SJCRH30 (cell line): ENCODE data around the gene SIK2. TPM values are rescaled to one million over a fixed set of nuclear protein-coding genes. Genes with fewer than 3 reads are reported as not detected.

Source experiments
- DNase-seq, 2 experiments: peaks; one replicate each; pipeline ENCODE4 v3.0.0-alpha.2; 2015 to 2020
- H3K27ac ChIP-seq: fragments of 250-450 bp; sonication (Bioruptor Pico); 2 replicates; pipeline ENCODE4 v1.5.1; 2020; ENCODE audit warnings: mild to moderate bottlenecking, moderate library complexity
- H3K27me3 ChIP-seq: fragments of 250-450 bp; sonication (Bioruptor Pico); 2 replicates; pipeline ENCODE4 v1.5.1; 2020; ENCODE audit warnings: mild to moderate bottlenecking, moderate library complexity
- H3K36me3 ChIP-seq: fragments of 250-450 bp; sonication (Bioruptor Pico); 2 replicates; pipeline ENCODE4 v1.5.1; 2020; ENCODE audit warnings: mild to moderate bottlenecking, moderate library complexity
- H3K4me1 ChIP-seq: fragments of 250-450 bp; sonication (Bioruptor Pico); 2 replicates; pipeline ENCODE4 v1.5.1; 2020; ENCODE audit warnings: mild to moderate bottlenecking, moderate library complexity
- H3K4me3 ChIP-seq: fragments of 250-450 bp; sonication (Bioruptor Pico); 2 replicates; pipeline ENCODE4 v1.5.1; 2020; ENCODE audit warnings: mild to moderate bottlenecking, moderate library complexity
- H3K9me3 ChIP-seq: fragments of 250-450 bp; sonication (Bioruptor Pico); replicated peaks from 2 replicates; pipeline ENCODE4 v1.5.1; 2020; ENCODE audit warnings: mild to moderate bottlenecking, moderate library complexity
- total RNA-seq: library from RNA; depleted of rRNA; stranded (reverse); fragments of >200 nt; shearing (Covaris generic); gene quantifications from 2 replicates; pipeline ENCODE4 v1.2.3, GENCODE V29; 2014

SIK2 gene
- total RNA-seq, 1 experiment from 2014 or later: 8.5 TPM

DNA sequence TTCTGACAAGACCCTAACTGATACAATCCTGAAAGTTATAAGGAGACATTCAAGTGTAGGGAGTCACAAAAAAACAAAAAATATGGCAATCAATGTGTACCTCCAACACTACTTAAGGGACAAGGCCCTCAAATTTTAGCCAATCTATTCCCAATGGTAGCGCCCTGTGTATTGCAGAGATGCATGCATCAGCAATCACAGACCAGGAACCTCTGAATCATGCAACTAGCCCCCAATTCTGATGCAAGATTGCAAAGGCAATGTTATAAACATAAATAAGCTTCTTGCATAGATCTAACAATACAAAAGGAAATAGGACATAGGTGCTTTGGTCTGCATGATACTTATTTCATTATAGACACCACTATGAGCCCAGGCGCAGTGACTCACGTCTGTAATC lies 29.7 kb upstream of the SIK2 start:
- no peak for DNase-seq
- Histone ChIP-seq H3K27ac (no peak overlapping the region), H3K36me3 (no peaks in the 10 kb centered on the region), H3K27me3 (no peaks in the 10 kb centered on the region), H3K4me1 (no peaks in the 10 kb centered on the region), H3K9me3 (no peaks in the 10 kb centered on the region), H3K4me3 (no peak overlapping the region)

DNA sequence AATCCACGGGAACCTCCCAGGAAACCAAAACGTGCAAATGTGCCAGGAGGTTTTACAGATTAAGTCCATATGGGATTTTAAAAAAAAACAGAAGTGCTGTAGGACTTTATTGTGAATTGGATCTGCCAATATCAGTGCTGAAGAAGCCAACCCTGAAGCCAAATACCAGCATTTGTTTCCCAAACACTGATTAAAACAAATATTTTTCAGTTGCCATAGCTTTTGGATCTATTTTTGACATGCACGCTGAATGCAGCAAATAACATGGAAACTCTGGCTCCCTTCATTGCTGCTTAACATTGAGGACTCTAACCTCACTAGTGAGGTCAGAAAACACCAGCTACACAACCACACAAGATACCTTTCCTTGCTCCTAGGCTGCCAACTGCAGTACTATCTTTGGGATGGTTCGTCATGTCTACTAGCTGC lies 28.4 kb upstream of the SIK2 start:
- no peaks in the 10 kb centered on the region for H3K4me1 ChIP-seq
- H3K27me3 ChIP-seq: no peaks in the 10 kb centered on the region
- H3K4me3 ChIP-seq: no peak overlapping the region
- H3K9me3 ChIP-seq: no peaks in the 10 kb centered on the region
- H3K36me3 ChIP-seq: no peaks in the 10 kb centered on the region
- H3K27ac ChIP-seq: no peak overlapping the region
- no peak for DNase-seq

DNA sequence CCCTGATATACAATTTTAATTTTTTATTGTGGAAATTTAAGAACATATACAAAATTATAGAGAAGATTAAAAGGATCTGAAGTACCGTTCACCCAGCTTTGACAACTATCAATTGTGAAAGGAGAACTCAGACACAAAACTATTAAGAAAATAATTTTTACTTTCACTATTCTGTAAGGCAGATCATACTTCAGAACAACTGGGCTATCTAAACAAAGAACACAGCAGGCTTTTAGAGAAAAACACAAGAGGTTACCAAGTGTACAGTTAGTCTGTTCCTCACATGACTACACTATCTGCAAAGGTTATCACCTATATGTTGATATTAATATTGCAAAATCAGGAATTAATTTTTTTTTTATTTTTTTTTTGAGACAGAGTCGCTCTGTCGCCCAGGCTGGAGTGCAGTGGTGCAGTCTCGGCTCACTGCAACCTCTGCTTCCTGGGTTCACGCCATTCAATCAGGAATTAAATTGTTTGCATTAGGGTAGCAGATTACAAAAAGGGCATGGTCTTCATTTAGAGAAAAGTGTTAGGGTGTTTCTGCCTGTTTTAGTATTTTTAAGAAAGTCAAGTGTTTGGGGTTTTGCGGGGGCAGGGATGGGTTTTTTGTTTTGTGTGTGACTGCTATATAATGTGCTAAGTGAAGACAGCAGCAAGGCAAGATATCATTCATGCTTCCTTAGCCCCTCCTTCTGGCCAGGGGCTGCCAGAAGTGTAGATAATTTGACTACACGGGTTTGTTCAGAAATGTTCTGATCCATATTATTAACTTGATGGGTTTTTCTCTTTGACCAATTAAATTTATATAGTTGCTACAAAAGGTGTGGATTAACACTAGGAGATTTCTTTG lies 27.6 kb upstream of the SIK2 start:
- Histone ChIP-seq H3K27ac (no peak overlapping the region), H3K36me3 (no peaks in the 10 kb centered on the region), H3K4me3 (peak overlapping the region; percentile 13; the same call in 1 of the 2 replicates), H3K4me1 (no peaks in the 10 kb centered on the region), H3K9me3 (no peaks in the 10 kb centered on the region), H3K27me3 (no peaks in the 10 kb centered on the region)
- peak in 1 of 2 experiments; percentile 8 for DNase-seq

DNA sequence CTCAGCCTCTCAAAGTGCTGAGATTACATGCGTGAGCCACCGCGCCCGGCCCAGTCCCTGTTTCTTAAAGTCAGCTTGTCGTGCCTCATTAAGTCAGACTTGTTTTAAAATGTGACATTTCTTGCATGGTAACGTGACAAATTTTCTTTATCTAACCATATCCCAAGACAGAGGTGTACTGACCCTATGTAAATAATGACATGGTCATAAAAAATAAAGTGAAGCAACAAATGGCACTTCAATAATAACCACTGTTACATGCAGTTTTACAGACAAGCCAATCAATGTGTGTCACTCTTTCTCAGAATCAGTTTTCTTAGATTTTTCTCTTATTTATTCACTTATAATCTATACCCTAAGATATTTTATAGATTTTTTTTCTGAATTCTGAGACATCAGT lies 26.5 kb upstream of the SIK2 start:
- DNase-seq: no peak
- H3K4me3 ChIP-seq: no peak overlapping the region
- H3K4me1 ChIP-seq: no peaks in the 10 kb centered on the region
- H3K9me3 ChIP-seq: no peaks in the 10 kb centered on the region
- no peaks in the 10 kb centered on the region for H3K27me3 ChIP-seq
- no peaks in the 10 kb centered on the region for H3K36me3 ChIP-seq
- H3K27ac ChIP-seq: no peak overlapping the region

DNA sequence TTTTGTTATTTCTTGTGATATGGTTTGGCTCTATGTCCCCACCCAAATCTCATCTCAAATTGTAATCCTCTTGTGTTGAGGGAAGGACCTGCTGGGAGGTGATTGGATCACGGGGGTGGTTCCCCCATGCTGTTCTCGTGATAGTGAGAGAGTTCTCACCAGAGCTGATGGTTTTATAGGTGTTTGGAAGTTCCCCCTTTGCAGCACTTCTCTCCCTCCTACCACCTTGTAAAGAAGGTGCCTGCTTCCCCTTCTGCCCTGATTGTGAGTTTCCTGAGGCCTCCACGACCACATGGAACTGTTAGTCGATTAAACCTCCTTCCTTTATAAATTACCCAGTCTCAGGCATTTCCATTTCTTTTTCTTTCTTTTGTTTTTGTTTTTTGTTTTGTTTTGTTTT lies 24.4 kb upstream of the SIK2 start:
- H3K4me1 ChIP-seq: no peaks in the 10 kb centered on the region
- no peak for DNase-seq
- no peaks in the 10 kb centered on the region for H3K9me3 ChIP-seq
- no peaks in the 10 kb centered on the region for H3K36me3 ChIP-seq
- no peaks in the 10 kb centered on the region for H3K27me3 ChIP-seq
- H3K4me3 ChIP-seq: no peak overlapping the region
- no peak overlapping the region for H3K27ac ChIP-seq

DNA sequence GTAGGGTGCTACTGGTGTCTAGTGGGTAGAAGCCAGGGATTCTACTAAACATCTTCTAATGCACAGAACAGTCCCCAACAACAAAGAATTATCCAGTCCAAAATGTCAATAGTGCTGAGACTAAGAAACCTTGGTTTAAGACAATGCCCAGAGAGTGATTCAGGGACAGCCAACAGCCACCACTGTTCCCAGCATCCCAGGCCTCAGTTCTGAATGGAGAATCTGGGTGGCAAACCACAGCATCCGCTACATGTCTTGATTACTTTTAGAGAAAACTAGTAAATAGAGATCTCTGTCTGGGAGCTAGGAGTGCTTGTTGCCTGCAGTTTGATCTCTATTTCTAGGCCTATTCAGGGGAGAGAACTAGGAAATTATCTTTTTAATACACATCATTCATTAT lies 20.9 kb upstream of the SIK2 start:
- no peaks in the 10 kb centered on the region for H3K27me3 ChIP-seq

DNA sequence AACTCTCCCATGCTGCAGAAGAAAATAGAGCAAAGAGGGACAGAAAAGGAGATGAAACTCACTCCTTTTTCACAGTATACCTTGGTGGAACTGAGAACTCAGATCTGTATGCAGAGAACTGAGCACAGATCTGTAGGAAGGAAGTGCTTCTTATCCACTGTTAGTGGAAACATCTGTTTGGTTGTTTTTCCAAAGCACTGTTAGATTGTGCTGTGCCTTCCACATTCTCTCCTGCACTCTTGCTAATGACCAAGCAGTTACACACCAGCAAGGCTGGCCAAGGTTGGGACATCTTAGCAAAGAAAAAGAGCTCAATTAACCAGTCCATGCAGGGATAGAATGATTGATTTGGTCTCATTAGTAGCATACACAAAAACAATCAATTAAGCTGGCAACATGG lies 20.1 kb upstream of the SIK2 start:
- no peak for DNase-seq
- H3K4me1 ChIP-seq: no peaks in the 10 kb centered on the region
- no peak overlapping the region for H3K27ac ChIP-seq

More for the DNA sequence above, 20.9 kb upstream of the SIK2 start:
- Histone ChIP-seq H3K36me3 (no peaks in the 10 kb centered on the region), H3K4me3 (no peak overlapping the region), H3K4me1 (no peaks in the 10 kb centered on the region), H3K9me3 (no peaks in the 10 kb centered on the region), H3K27ac (no peak overlapping the region)
- DNase-seq: no peak

DNA sequence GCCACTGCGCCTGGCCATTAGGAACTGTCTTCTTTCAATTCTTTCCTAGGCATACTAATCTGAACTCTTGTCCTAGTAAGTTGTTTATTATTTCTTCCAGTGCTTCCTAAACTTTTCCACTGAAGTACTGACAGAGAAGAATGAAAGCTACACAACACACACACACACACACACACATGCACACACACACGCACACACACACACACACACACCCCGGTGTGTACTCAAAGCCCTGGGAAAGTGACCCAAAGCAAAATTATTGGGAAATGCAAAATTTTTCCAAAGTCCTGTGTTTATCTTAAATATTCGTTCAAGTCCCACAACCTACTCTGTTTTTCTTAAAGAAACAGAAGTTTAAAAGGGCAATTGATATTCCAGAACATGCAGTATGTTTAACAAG lies 19.4 kb upstream of the SIK2 start:
- no peaks in the 10 kb centered on the region for H3K36me3 ChIP-seq
- no peak for DNase-seq
- no peaks in the 10 kb centered on the region for H3K4me1 ChIP-seq
- H3K9me3 ChIP-seq: no peaks in the 10 kb centered on the region
- H3K27ac ChIP-seq: no peak overlapping the region
- H3K4me3 ChIP-seq: no peak overlapping the region
- no peaks in the 10 kb centered on the region for H3K27me3 ChIP-seq

More for the DNA sequence above, 20.1 kb upstream of the SIK2 start:
- Histone ChIP-seq H3K27me3 (no peaks in the 10 kb centered on the region), H3K4me3 (no peak overlapping the region), H3K9me3 (no peaks in the 10 kb centered on the region), H3K36me3 (no peaks in the 10 kb centered on the region)

DNA sequence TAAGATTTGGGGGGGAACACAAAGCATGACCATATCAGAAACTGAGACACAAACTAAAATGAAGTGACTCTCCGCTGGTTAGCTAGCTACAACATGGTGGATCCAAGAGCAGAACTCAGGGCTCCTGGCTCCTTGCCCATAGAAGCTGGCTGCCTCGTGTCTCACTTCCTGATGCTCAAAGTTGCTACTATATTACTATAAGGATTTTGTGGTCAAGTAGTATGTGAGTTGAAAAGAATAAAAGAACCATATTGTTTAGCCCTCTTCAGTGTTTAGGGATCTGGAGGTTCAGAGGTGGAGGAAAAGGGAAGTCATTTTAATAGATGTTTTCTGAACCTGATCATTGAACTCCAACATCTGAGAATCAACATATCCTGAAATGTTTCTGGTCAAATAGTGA lies 16.9 kb upstream of the SIK2 start:
- no peak overlapping the region for H3K4me3 ChIP-seq
- no peak for DNase-seq
- H3K27ac ChIP-seq: no peak overlapping the region
- H3K9me3 ChIP-seq: no peaks in the 10 kb centered on the region
- H3K27me3 ChIP-seq: no peaks in the 10 kb centered on the region
- no peaks in the 10 kb centered on the region for H3K36me3 ChIP-seq
- H3K4me1 ChIP-seq: no peaks in the 10 kb centered on the region

DNA sequence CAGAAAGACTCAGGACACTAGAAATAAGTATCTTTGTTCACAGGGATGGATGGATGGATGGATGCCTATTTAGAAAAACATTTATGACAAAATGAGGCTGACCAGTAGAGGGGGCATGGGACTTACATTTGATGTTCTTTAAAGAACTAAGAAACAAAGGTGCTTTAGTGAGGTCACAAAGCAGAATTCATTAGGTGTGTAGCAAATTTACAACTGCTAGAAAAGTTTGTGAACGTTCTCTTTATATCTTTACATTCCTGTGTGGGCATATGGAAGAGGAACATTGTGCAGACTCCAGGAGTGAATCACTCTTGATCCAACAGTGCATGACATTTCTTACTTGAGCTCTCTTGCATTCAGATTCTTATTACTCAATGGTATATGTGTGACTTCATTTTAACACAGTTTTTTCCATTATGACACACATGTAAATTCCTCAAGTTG lies 15.8 kb upstream of the SIK2 start:
- no peak overlapping the region for H3K4me3 ChIP-seq

DNA sequence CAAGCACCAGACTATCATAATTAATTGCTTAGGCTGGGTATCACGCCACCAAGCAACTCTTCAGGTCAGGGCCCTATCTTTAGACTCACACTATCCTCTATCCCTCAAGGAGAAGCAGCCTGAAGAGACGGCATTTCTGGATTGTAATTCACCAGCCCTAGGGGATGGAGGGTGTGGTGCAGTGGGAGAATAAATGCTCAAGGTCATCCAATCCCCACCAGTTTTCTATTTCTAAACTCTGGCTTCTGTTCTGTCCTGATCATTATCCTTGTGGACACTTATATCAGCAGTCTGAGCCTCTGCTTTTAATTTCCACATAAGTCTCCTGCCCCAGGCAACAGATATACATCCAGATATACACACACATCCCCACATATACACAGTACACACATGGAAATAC lies 13.1 kb upstream of the SIK2 start:
- Histone ChIP-seq H3K9me3 (no peaks in the 10 kb centered on the region), H3K36me3 (no peaks in the 10 kb centered on the region), H3K27ac (no peak overlapping the region), H3K4me3 (no peak overlapping the region), H3K27me3 (no peaks in the 10 kb centered on the region), H3K4me1 (no peaks in the 10 kb centered on the region)
- DNase-seq: no peak

More for the DNA sequence above, 15.8 kb upstream of the SIK2 start:
- no peaks in the 10 kb centered on the region for H3K9me3 ChIP-seq
- H3K36me3 ChIP-seq: no peaks in the 10 kb centered on the region
- no peaks in the 10 kb centered on the region for H3K4me1 ChIP-seq
- H3K27me3 ChIP-seq: no peaks in the 10 kb centered on the region
- no peak overlapping the region for H3K27ac ChIP-seq
- peak; percentile 10 to 52 for DNase-seq

DNA sequence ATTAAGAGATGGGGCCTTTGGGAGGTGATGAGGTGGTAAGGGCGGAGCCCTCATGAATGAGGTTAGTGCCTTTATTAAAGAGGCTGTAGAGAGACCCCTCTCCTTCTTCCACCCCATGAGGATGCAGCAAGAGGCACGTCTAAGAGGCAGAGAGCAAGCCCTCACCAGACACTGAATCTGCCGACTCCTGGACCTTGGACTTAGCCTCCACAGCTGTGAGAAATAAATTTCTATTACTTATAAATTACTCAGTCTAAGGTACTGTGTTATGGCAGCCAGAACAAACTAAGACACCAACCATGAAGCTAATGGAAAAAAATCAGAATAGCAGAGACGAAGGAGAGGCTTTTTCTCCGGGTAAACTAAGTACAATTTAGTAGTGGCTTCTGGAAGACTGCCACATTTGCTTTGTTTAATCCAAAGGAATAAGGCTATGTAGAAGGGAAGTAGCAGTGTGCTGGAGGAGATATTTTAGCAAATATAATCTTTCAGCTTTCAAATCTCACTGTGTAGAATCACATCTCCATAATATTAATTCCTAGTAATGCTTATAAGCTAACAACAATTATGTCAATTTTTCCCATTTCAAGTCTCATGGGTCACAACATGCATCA lies 12.3 kb upstream of the SIK2 start:
- no peak overlapping the region for H3K27ac ChIP-seq
- no peaks in the 10 kb centered on the region for H3K9me3 ChIP-seq
- H3K36me3 ChIP-seq: no peaks in the 10 kb centered on the region
- H3K4me1 ChIP-seq: no peaks in the 10 kb centered on the region
- no peak for DNase-seq
- no peak overlapping the region for H3K4me3 ChIP-seq
- H3K27me3 ChIP-seq: no peaks in the 10 kb centered on the region

DNA sequence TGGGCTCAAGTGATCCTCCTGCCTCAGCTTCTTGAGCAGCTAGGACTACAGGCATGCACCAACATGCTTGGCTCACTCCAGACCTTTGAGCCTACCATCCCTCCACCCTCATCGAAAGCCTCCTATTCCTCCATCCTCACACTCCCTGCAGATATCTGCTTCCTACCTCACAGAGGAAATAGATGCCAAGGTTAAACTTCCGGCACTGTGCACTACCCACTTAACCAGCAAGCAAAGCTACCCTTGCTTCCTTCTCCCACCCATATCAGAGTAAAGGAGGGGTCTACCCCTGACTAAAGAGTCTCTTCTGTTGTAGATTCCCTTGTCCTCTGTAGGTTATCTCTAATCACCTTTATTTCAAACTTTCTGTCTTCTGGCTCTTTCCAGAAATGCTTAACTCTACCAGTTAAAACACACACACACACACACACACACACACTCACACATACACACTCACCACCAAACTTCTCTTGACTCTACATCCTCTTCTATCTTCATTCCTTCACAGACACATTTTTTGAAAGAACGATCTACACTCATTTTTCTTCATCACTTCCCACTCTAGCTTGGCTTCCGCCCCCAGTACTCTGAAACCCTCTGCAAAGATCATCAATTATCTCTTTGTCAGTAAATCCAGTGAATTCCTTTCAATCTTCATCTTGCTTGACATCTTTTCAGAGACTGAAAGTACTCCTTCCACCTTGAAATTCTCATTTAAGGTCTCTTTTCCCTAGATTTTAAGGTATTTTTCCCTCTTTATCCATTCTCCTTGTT lies 10.9 kb upstream of the SIK2 start:
- Histone ChIP-seq H3K36me3 (no peaks in the 10 kb centered on the region), H3K4me3 (no peak overlapping the region), H3K4me1 (peaks cover under 1% of the 10 kb centered on the region; the same call in 1 of the 2 replicates), H3K27me3 (no peaks in the 10 kb centered on the region), H3K27ac (no peak overlapping the region), H3K9me3 (no peaks in the 10 kb centered on the region)
- no peak for DNase-seq

DNA sequence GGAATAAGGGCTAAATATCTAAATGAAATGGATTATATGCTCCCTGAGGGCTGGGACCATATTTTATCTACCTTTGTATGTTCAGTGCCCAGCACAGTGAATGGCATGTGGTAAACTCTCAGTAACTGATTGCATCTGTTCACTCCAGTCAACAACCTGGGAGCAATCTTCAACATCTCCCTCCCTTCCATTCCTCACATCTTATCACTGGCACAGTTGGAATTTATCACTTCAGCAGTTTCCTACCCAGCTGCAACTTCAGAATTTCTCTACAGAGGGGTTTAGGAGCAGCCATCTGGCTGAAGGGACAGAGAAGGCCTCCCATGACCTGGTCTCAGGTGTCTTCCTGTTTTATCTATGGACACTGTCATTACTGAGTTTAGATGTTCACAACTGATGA lies 9.8 kb upstream of the SIK2 start:
- Histone ChIP-seq H3K27me3 (no peaks in the 10 kb centered on the region), H3K4me1 (peaks cover 3% of the 10 kb centered on the region; the same call in 1 of the 2 replicates), H3K27ac (no peak overlapping the region)

DNA sequence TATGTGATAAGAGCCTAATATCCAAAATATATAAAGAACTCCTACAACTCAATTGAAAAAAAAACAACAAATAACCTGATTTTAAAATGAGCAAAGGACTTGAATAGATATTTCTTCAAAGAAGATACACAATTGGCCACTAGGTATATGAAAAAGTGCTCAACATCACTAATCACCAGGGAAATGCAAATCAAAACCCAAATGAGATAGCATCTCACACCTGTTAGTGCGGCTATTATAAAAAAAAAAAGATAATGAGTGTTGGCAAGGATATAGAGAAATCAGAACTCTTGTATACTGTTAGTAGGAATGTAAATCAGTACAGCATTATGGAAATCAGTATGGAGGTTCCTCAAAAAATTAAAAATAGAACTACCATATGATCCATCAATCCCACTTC lies 5.9 kb upstream of the SIK2 start:
- H3K4me3 ChIP-seq: no peak overlapping the region
- no peaks in the 10 kb centered on the region for H3K9me3 ChIP-seq
- DNase-seq: no peak
- no peaks in the 10 kb centered on the region for H3K27me3 ChIP-seq
- H3K27ac ChIP-seq: no peak overlapping the region
- H3K4me1 ChIP-seq: peaks cover 3% of the 10 kb centered on the region; the same call in 1 of the 2 replicates
- no peaks in the 10 kb centered on the region for H3K36me3 ChIP-seq

More for the DNA sequence above, 9.8 kb upstream of the SIK2 start:
- Histone ChIP-seq H3K36me3 (no peaks in the 10 kb centered on the region), H3K9me3 (no peaks in the 10 kb centered on the region), H3K4me3 (no peak overlapping the region)
- no peak for DNase-seq
